Loucy (cell line): ENCODE results near the gene IGF2R.
"Not testable (repeated sequence)": the region's sequence is repeated elsewhere in the genome, so short reads cannot be mapped to it uniquely, and the experiment has no call there.

ENCODE experiments used
- H2AFZ ChIP-seq: fragments of 200-600 bp; sonication (generic); 2 replicates; pipeline ENCODE4 v1.6.0; 2016; ENCODE audit warnings: antibody characterized with exemption, mild to moderate bottlenecking, low read length, moderate library complexity
- H3F3A ChIP-seq: fragments of 200-600 bp; 2 replicates; pipeline ENCODE4 v1.6.0; 2016; ENCODE audit warnings: antibody characterized with exemption, low read depth, mild to moderate bottlenecking
- H3K27me3 ChIP-seq: fragments of 200-600 bp; sonication (generic); 2 replicates; pipeline ENCODE4 v1.6.1; 2014; ENCODE audit warnings: low read length, mild to moderate bottlenecking; ENCODE audit not compliant: insufficient read depth, poor library complexity, severe bottlenecking
- H3K36me3 ChIP-seq: fragments of 200-600 bp; sonication (generic); 2 replicates; pipeline ENCODE4 v1.6.1; 2016; ENCODE audit warnings: low read length; ENCODE audit not compliant: insufficient read depth
- H3K4me1 ChIP-seq: fragments of 200-600 bp; sonication (generic); 2 replicates; pipeline ENCODE4 v1.5.1; 2014; ENCODE audit warnings: low read length, mild to moderate bottlenecking; ENCODE audit not compliant: insufficient read depth, poor library complexity, severe bottlenecking
- H3K4me2 ChIP-seq: fragments of 200-600 bp; sonication (generic); 2 replicates; pipeline ENCODE4 v1.6.0; 2014; ENCODE audit warnings: antibody characterized with exemption, low read length, low read depth, mild to moderate bottlenecking; ENCODE audit not compliant: poor library complexity, severe bottlenecking
- H3K4me3 ChIP-seq: fragments of 200-600 bp; sonication (generic); 2 replicates; pipeline ENCODE4 v1.5.1; 2014; ENCODE audit warnings: low read length, mild to moderate bottlenecking, mixed read lengths; ENCODE audit not compliant: poor library complexity, severe bottlenecking
- H3K79me2 ChIP-seq: fragments of 200-600 bp; sonication (generic); 2 replicates; pipeline ENCODE4 v1.6.1; 2014; ENCODE audit warnings: low read length; ENCODE audit not compliant: insufficient read depth
- H3K9ac ChIP-seq: fragments of 200-600 bp; sonication (generic); 2 replicates; pipeline ENCODE4 v1.6.0; 2014; ENCODE audit warnings: mild to moderate bottlenecking, low read depth, low read length, moderate library complexity; ENCODE audit not compliant: poor library complexity, severe bottlenecking
- H3K9me2 ChIP-seq: fragments of 200-600 bp; sonication (generic); replicated peaks from 2 replicates; pipeline ENCODE4 v1.6.1; 2016; ENCODE audit warnings: low read depth, low read length, mixed read lengths
- H3K9me3 ChIP-seq: fragments of 200-600 bp; sonication (generic); 2 replicates; pipeline ENCODE4 v1.6.1; 2014; ENCODE audit warnings: mild to moderate bottlenecking, antibody characterized with exemption, low read length, low read depth; ENCODE audit not compliant: insufficient read depth
- H4K20me1 ChIP-seq: fragments of 200-600 bp; sonication (generic); 2 replicates; pipeline ENCODE4 v1.6.0; 2014; ENCODE audit warnings: antibody characterized with exemption, low read length, mild to moderate bottlenecking; ENCODE audit not compliant: insufficient read depth, poor library complexity, severe bottlenecking
- EZH2phosphoT487 ChIP-seq: fragments of 200-600 bp; IDR thresholded peaks from 2 replicates; pipeline ENCODE4 v1.6.1; 2018; ENCODE audit warnings: antibody characterized with exemption, mild to moderate bottlenecking, moderate library complexity, borderline replicate concordance
- TF ChIP-seq, protein P1 (sequence below): fragments of 200-600 bp; sonication (generic); conservative IDR thresholded peaks from 2 replicates; pipeline ENCODE4 v1.5.1; 2014; ENCODE audit warnings: mild to moderate bottlenecking, antibody characterized with exemption, low read length

IGF2R gene

DNA sequence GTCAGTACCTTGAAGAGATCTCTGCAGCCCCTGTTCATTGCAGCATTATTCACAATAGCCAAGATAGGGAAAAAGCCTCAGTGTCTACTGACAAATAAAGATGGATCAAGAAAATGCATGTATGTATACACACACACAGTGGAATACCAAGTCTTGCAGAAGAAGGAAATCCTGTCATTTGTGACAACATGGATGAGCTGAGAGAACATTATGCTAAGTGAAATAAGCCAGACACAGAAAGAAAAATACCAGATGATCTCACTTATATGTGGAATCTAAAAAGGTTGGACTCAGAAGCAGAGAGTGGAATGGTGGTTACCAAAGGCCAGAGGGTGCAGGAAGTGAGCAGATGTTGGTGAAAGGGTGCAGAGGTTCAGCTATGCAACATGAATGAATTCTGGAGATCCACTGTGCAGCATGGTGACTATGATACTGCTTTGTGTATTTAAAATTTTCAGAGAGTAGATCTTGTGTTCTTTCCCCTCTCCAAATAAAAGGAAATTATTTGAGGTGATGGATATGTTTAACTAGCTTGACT is 141.8 kb downstream of the IGF2R start:
- Histone ChIP-seq H3K79me2 (no peaks in the 10 kb centered on the region), H3K9me3 (no peaks in the 10 kb centered on the region), H4K20me1 (no peaks in the 10 kb centered on the region), H3K27me3 (no peaks in the 10 kb centered on the region), H3F3A (no peaks in the 10 kb centered on the region), H3K36me3 (no peaks in the 10 kb centered on the region), H3K4me1 (no peaks in the 10 kb centered on the region), H3K4me2 (no peak overlapping the region), H3K9ac (no peak overlapping the region), H3K9me2 (no peaks in the 10 kb centered on the region), H3K4me3 (no peak overlapping the region), H2AFZ (no peak overlapping the region)
- TF ChIP-seq EZH2phosphoT487, result no peak
- TF ChIP-seq, protein P1, sequence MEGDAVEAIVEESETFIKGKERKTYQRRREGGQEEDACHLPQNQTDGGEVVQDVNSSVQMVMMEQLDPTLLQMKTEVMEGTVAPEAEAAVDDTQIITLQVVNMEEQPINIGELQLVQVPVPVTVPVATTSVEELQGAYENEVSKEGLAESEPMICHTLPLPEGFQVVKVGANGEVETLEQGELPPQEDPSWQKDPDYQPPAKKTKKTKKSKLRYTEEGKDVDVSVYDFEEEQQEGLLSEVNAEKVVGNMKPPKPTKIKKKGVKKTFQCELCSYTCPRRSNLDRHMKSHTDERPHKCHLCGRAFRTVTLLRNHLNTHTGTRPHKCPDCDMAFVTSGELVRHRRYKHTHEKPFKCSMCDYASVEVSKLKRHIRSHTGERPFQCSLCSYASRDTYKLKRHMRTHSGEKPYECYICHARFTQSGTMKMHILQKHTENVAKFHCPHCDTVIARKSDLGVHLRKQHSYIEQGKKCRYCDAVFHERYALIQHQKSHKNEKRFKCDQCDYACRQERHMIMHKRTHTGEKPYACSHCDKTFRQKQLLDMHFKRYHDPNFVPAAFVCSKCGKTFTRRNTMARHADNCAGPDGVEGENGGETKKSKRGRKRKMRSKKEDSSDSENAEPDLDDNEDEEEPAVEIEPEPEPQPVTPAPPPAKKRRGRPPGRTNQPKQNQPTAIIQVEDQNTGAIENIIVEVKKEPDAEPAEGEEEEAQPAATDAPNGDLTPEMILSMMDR, result no peak

DNA sequence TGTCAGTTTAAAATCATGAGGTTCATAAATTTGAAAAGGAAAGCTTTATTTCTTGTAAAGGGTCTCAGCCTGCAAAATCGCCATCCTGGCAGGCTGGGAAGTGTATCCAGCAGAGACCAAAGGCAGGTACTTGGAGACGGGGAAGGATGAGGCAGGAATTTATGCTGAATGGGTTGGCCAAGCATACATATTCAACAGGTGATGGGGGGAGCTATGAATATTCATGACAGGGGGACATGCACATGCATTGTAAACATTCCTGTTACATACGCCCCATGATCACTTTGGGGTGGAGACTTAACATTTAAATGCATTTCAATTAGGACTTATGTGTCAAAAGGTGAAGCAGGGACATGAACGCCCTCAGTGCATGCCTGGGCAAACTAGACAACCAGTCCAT is 142.9 kb downstream of the IGF2R start:
- Histone ChIP-seq H3F3A (no peaks in the 10 kb centered on the region), H3K9me3 (peaks cover 2% of the 10 kb centered on the region; the same call in 1 of the 2 replicates), H3K27me3 (no peaks in the 10 kb centered on the region), H3K9me2 (no peaks in the 10 kb centered on the region), H3K4me1 (no peaks in the 10 kb centered on the region), H3K4me3 (no peak overlapping the region), H3K36me3 (no peaks in the 10 kb centered on the region), H3K4me2 (no peak overlapping the region), H4K20me1 (no peaks in the 10 kb centered on the region), H3K9ac (no peak overlapping the region), H2AFZ (no peak overlapping the region), H3K79me2 (no peaks in the 10 kb centered on the region)
- TF ChIP-seq, protein P1, result no peak
- TF ChIP-seq EZH2phosphoT487, result no peak

DNA sequence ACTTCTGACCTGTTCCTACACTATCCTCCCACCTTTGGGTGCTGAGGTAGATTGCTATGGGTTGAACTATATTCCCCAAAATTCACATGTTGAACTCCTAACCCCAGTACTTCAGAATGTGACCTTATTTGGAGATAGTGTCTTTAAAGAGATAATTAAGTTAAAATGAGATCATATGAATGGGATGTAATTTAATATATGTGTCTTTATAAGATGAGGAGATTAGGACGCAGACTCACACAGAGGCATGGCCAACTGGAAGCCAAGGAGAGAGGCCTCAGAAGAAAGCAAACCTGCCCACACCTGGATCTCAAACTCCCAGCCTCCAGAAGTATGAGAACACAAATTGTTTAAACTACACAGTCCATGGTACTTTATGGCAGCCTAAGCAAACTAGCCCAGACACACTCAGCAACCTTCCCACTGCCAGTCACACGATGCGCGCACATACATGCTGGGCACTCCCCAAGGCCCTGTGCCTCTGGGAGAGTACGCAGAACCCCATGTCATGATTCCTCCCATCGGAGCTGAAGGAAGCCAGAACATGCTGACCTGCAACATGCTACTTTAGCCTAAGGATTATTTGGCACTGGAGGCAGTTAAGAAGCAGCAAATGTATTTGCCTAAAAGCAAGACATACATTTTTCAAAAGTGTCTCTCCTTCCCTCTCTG is 143.9 kb downstream of the IGF2R start:
- Histone ChIP-seq H3K4me2 (no peak overlapping the region), H3K4me1 (no peaks in the 10 kb centered on the region), H3K9me2 (no peaks in the 10 kb centered on the region), H3K79me2 (no peaks in the 10 kb centered on the region), H3K36me3 (no peaks in the 10 kb centered on the region), H4K20me1 (no peaks in the 10 kb centered on the region), H2AFZ (no peak overlapping the region), H3K4me3 (no peak overlapping the region), H3K27me3 (no peaks in the 10 kb centered on the region), H3K9ac (no peak overlapping the region), H3F3A (no peaks in the 10 kb centered on the region), H3K9me3 (peaks cover 6% of the 10 kb centered on the region; the same call in 1 of the 2 replicates)
- TF ChIP-seq EZH2phosphoT487, result no peak
- TF ChIP-seq, protein P1, result no peak

DNA sequence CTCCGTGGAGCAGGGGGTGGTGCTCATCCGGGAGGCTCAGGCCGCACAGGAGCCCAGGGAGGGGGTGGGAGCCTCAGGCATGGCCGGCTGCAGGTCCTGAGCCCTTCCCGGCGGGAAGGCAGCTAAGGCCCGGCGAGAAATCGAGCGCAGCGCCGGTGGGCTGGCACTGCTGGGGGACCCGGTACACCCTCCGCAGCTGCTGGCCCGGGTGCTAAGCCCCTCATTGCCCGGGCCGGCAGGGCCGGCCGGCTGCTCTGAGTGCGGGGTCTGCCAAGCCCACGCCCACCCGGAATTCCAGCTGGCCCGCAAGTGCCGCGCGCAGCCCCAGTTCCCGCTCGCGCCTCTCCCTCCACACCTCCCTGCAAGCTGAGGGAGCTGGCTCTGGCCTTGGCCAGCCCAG is 145.7 kb downstream of the IGF2R start:
- not testable (repeated sequence) for H3K27me3 ChIP-seq, H4K20me1 ChIP-seq, H2AFZ ChIP-seq, H3K4me2 ChIP-seq, H3F3A ChIP-seq, H3K36me3 ChIP-seq, H3K9me2 ChIP-seq, H3K79me2 ChIP-seq, H3K9me3 ChIP-seq, H3K4me3 ChIP-seq, H3K4me1 ChIP-seq, H3K9ac ChIP-seq
